Trophoblast cell (in vitro differentiated cells and primary cell): ENCODE data around the gene SDC1.

ENCODE experiments used
- DNase-seq, 2 donors: peaks; one replicate each; pipeline ENCODE4 v3.0.0-alpha.2; 2016
- H2AFZ ChIP-seq: 2 replicates; pipeline ENCODE4 v1.6.1; 2013; ENCODE audit warnings: low read length, moderate library complexity, mild to moderate bottlenecking; ENCODE audit not compliant: insufficient read depth, poor library complexity
- H2AK5ac ChIP-seq: 2 replicates; pipeline ENCODE4 v1.6.1; 2013; ENCODE audit warnings: mild to moderate bottlenecking, low read length
- H2BK120ac ChIP-seq: 2 replicates; pipeline ENCODE4 v1.6.1; 2013; ENCODE audit warnings: low read length, mild to moderate bottlenecking, moderate library complexity; ENCODE audit not compliant: insufficient read depth, poor library complexity
- H2BK12ac ChIP-seq: 2 replicates; pipeline ENCODE4 v1.6.1; 2013; ENCODE audit warnings: mild to moderate bottlenecking, low read length, moderate library complexity
- H2BK5ac ChIP-seq: 2 replicates; pipeline ENCODE4 v1.6.1; 2013; ENCODE audit warnings: low read length, low read depth, moderate library complexity, mild to moderate bottlenecking; ENCODE audit not compliant: poor library complexity
- H3K14ac ChIP-seq: 2 replicates; pipeline ENCODE4 v1.6.1; 2013; ENCODE audit warnings: mild to moderate bottlenecking, low read length
- H3K18ac ChIP-seq: 2 replicates; pipeline ENCODE4 v1.6.1; 2013; ENCODE audit warnings: mild to moderate bottlenecking, low read length
- H3K23ac ChIP-seq: 2 replicates; pipeline ENCODE4 v1.6.1; 2013; ENCODE audit warnings: low read length
- H3K27ac ChIP-seq: 2 replicates; pipeline ENCODE4 v1.5.1; 2013; ENCODE audit warnings: low read depth, mild to moderate bottlenecking, inconsistent platforms, low read length, moderate library complexity
- H3K27me3 ChIP-seq: 2 replicates; pipeline ENCODE4 v1.6.1; 2013; ENCODE audit warnings: inconsistent platforms, mild to moderate bottlenecking, low read length, moderate library complexity; ENCODE audit not compliant: insufficient read depth
- H3K36me3 ChIP-seq, 2 experiments: 1 replicate in 1 of 2; 2 replicates in 1 of 2; pipeline ENCODE4 v1.6.1; 2013; ENCODE audit warnings: low read length in 2 of 2, mild to moderate bottlenecking in 2 of 2, moderate library complexity in 1 of 2; ENCODE audit not compliant: insufficient read depth in 2 of 2, control insufficient read depth in 1 of 2
- H3K4ac ChIP-seq: 2 replicates; pipeline ENCODE4 v1.6.1; 2013; ENCODE audit warnings: low read depth, mild to moderate bottlenecking, low read length, moderate library complexity
- H3K4me1 ChIP-seq, 2 experiments: 1 replicate in 1 of 2; 2 replicates in 1 of 2; pipeline ENCODE4 v1.6.1; 2013; ENCODE audit warnings: low read length in 2 of 2, mild to moderate bottlenecking in 2 of 2, moderate library complexity in 1 of 2; ENCODE audit not compliant: insufficient read depth in 2 of 2, control insufficient read depth in 1 of 2
- H3K4me2 ChIP-seq: 2 replicates; pipeline ENCODE4 v1.6.1; 2013; ENCODE audit warnings: inconsistent platforms, mild to moderate bottlenecking, low read length, moderate library complexity
- H3K4me3 ChIP-seq: 2 replicates; pipeline ENCODE4 v1.5.1; 2013; ENCODE audit warnings: mild to moderate bottlenecking, low read depth, low read length, inconsistent platforms
- H3K79me1 ChIP-seq: one replicate; pipeline ENCODE4 v1.6.1; 2013; ENCODE audit warnings: low read length
- H3K79me2 ChIP-seq: 2 replicates; pipeline ENCODE4 v1.6.1; 2013; ENCODE audit warnings: low read length, mild to moderate bottlenecking; ENCODE audit not compliant: control insufficient read depth, insufficient read depth, poor library complexity
- H3K9ac ChIP-seq: 2 replicates; pipeline ENCODE4 v1.6.1; 2013; ENCODE audit warnings: mild to moderate bottlenecking, low read length
- H3K9me3 ChIP-seq: 2 replicates; pipeline ENCODE4 v1.6.1; 2013; ENCODE audit warnings: low read depth, mild to moderate bottlenecking, control low read depth, inconsistent platforms, low read length; ENCODE audit not compliant: insufficient read depth
- H4K12ac ChIP-seq: 2 replicates; pipeline ENCODE4 v1.6.1; 2013; ENCODE audit warnings: low read depth, mild to moderate bottlenecking, low read length, moderate library complexity
- H4K8ac ChIP-seq: 2 replicates; pipeline ENCODE4 v1.6.1; 2013; ENCODE audit warnings: low read depth, mild to moderate bottlenecking, low read length, moderate library complexity
- H4K91ac ChIP-seq: one replicate; pipeline ENCODE4 v1.6.1; 2013; ENCODE audit warnings: low read depth, mild to moderate bottlenecking, low read length, moderate library complexity
- WGBS: extraction: QIAGEN DNeasy Blood & Tissue Kit; methylation state at CpG from one replicate; pipeline ENCODE4 v1.1.7; 2013; ENCODE audit warnings: missing lambda C conversion rate; ENCODE audit not compliant: insufficient read length, insufficient coverage; ENCODE audit errors: extremely low coverage; 5-methylcytosine and 5-hydroxymethylcytosine counted together

SDC1 gene

GRCh38 chr2:20188851-20189250 lies 36.1 kb downstream of the SDC1 start:
- H2BK5ac ChIP-seq = no peak overlapping the region
- no peak overlapping the region for H2AK5ac ChIP-seq
- H3K79me1 ChIP-seq = peaks cover 20% of the 10 kb centered on the region
- H2BK12ac ChIP-seq = no peak overlapping the region
- H4K91ac ChIP-seq = no peak overlapping the region
- no peak overlapping the region for H2BK120ac ChIP-seq
- H4K12ac ChIP-seq = no peak overlapping the region
- H3K79me2 ChIP-seq = no peaks in the 10 kb centered on the region
- H3K14ac ChIP-seq = no peak overlapping the region
- H3K27ac ChIP-seq = no peak overlapping the region
- H3K9me3 ChIP-seq = no peaks in the 10 kb centered on the region
- no CpG with 5 or more reads among the region's 6 CpGs for WGBS
- no peak overlapping the region for H3K4me2 ChIP-seq
- H3K4me1 ChIP-seq = peaks cover 14 to 17% of the 10 kb centered on the region in 2 experiments
- H4K8ac ChIP-seq = no peak overlapping the region
- H3K36me3 ChIP-seq = no peaks in the 10 kb centered on the region
- H3K27me3 ChIP-seq = no peaks in the 10 kb centered on the region
- H3K23ac ChIP-seq = no peak overlapping the region
- H3K18ac ChIP-seq = no peak overlapping the region
- H3K4ac ChIP-seq = no peak overlapping the region
- H3K9ac ChIP-seq = no peak overlapping the region
- no peak overlapping the region for H3K4me3 ChIP-seq
- DNase-seq = no peak
- H2AFZ ChIP-seq = no peak overlapping the region

DNA sequence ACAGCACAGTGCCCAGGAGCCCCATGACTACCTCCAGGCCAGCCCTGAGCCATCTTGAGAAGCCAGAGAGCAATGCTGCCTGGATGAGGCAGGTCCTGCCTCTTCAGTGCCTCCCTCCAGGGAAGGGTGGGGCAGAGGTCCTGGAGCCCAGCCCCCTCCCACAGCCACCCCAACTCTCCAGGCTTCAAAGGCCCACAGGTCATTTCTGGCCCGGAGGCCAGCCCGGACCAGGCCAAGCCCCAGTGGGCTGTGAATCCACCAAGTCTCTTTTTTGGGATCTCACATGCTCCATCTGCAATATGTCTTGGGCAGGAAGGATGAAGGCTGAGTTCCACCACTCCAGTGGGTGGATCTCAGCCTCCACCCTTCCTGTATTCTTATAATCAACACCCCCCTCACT lies 36.7 kb downstream of the SDC1 start:
- no peak overlapping the region for H3K23ac ChIP-seq
- no peak overlapping the region for H3K27ac ChIP-seq
- no peak overlapping the region for H3K18ac ChIP-seq
- no peak overlapping the region for H2AK5ac ChIP-seq
- no peak overlapping the region for H3K14ac ChIP-seq
- no peak overlapping the region for H2BK120ac ChIP-seq
- no peak overlapping the region for H4K8ac ChIP-seq
- H2BK12ac ChIP-seq = no peak overlapping the region
- H2AFZ ChIP-seq = no peak overlapping the region
- H3K4me1 ChIP-seq = peaks cover 17 to 19% of the 10 kb centered on the region in 2 experiments
- H4K12ac ChIP-seq = no peak overlapping the region
- no peaks in the 10 kb centered on the region for H3K36me3 ChIP-seq
- no CpG with 5 or more reads among the region's 2 CpGs for WGBS
- no peak for DNase-seq
- no peak overlapping the region for H3K4me2 ChIP-seq
- H3K9me3 ChIP-seq = no peaks in the 10 kb centered on the region
- peaks cover 23% of the 10 kb centered on the region for H3K79me1 ChIP-seq
- H3K9ac ChIP-seq = no peak overlapping the region
- H3K4ac ChIP-seq = no peak overlapping the region
- H3K4me3 ChIP-seq = no peak overlapping the region
- H3K27me3 ChIP-seq = no peaks in the 10 kb centered on the region
- no peaks in the 10 kb centered on the region for H3K79me2 ChIP-seq
- no peak overlapping the region for H2BK5ac ChIP-seq
- H4K91ac ChIP-seq = peak overlapping the region; percentile 15

DNA sequence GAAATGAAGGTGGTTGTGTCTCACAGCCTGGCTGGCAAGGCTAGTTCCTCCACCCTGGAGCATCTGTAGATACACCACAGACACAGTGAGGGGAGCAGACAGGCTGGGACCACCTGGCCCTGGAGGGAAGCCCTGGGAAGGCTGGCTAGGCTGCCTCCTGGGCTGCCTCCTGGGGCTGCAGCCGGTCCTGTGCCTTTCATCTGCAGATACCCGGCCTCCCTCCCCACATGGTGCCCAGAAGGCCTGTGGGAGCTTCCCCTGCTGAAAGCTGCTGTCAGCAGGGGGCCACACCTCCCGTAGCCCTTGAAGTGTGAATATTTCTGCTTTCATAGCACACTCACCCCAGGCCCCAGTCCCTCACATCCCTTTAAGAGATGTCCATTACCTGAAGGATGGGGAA lies 37.6 kb downstream of the SDC1 start:
- no peak overlapping the region for H3K23ac ChIP-seq
- no peak overlapping the region for H2BK12ac ChIP-seq
- peaks cover 28% of the 10 kb centered on the region for H3K79me1 ChIP-seq
- H2AK5ac ChIP-seq = no peak overlapping the region
- no peaks in the 10 kb centered on the region for H3K9me3 ChIP-seq
- no peak overlapping the region for H4K12ac ChIP-seq
- DNase-seq = no peak
- no peak overlapping the region for H3K27ac ChIP-seq
- no peak overlapping the region for H2BK5ac ChIP-seq
- H3K9ac ChIP-seq = no peak overlapping the region
- H4K91ac ChIP-seq = peak overlapping the region; percentile 34
- no peak overlapping the region for H3K18ac ChIP-seq
- no peak overlapping the region for H3K4ac ChIP-seq
- H2BK120ac ChIP-seq = peak overlapping the region; percentile 4
- no peaks in the 10 kb centered on the region for H3K36me3 ChIP-seq
- H2AFZ ChIP-seq = no peak overlapping the region
- H3K4me3 ChIP-seq = no peak overlapping the region
- H3K4me1 ChIP-seq = peaks cover 17 to 19% of the 10 kb centered on the region in 2 experiments
- no peaks in the 10 kb centered on the region for H3K27me3 ChIP-seq
- WGBS = no CpG with 5 or more reads among the region's 3 CpGs
- no peak overlapping the region for H3K14ac ChIP-seq
- H3K4me2 ChIP-seq = no peak overlapping the region
- H3K79me2 ChIP-seq = no peaks in the 10 kb centered on the region
- H4K8ac ChIP-seq = no peak overlapping the region

- Histone ChIP-seq H3K79me2 (no peaks in the 10 kb centered on the region), H3K9ac (no peak overlapping the region), H4K91ac (peak overlapping the region; percentile 39), H3K4me3 (no peak overlapping the region), H3K4me2 (no peak overlapping the region), H2AK5ac (no peak overlapping the region), H3K23ac (no peak overlapping the region), H3K18ac (no peak overlapping the region), H3K27me3 (no peaks in the 10 kb centered on the region), H3K9me3 (no peaks in the 10 kb centered on the region), H4K12ac (no peak overlapping the region), H4K8ac (no peak overlapping the region), H3K4me1 (peaks cover 17 to 19% of the 10 kb centered on the region in 2 experiments), H2BK120ac (no peak overlapping the region), H3K4ac (no peak overlapping the region), H2BK5ac (no peak overlapping the region), H2BK12ac (no peak overlapping the region), H3K79me1 (peaks cover 28% of the 10 kb centered on the region), H3K27ac (no peak overlapping the region), H3K36me3 (no peaks in the 10 kb centered on the region), H3K14ac (no peak overlapping the region), H2AFZ (no peak overlapping the region)
- no peak for DNase-seq
- no CpG with 5 or more reads among the region's 4 CpGs for WGBS
Measured at GRCh38 chr2:20186855-20187187, 38.1 kb downstream of the SDC1 start.
